Lower lobe of right lung (tissue), 2 donors: ENCODE results near the gene SEMA4F. TPM values are rescaled to one million over a fixed set of nuclear protein-coding genes. Genes with fewer than 3 reads are reported as not detected.
A peak's percentile ranks its signal among the peaks of the same experiment; 100 is the strongest.

ENCODE experiments used
- ATAC-seq, 2 donors: fragments of 200-7000 bp; cut with Tn5 transposase; one replicate each; pipeline ENCODE4 v1.9.1; 2020 to 2022; ENCODE audit warnings: mild to moderate bottlenecking in 2 of 2, moderate library complexity in 2 of 2
- DNase-seq: peaks from one replicate; pipeline ENCODE4 v3.0.0-alpha.2; 2020
- H3K27ac ChIP-seq: fragments of 200-600 bp; one replicate; pipeline ENCODE4 v1.8.0; 2022
- H3K27me3 ChIP-seq: fragments of 200-600 bp; one replicate; pipeline ENCODE4 v1.8.0; 2022; ENCODE audit warnings: low read depth
- H3K36me3 ChIP-seq: fragments of 200-600 bp; one replicate; pipeline ENCODE4 v1.8.0; 2022; ENCODE audit warnings: mild to moderate bottlenecking
- H3K4me1 ChIP-seq: fragments of 200-600 bp; one replicate; pipeline ENCODE4 v1.8.0; 2022
- H3K4me3 ChIP-seq: fragments of 200-600 bp; one replicate; pipeline ENCODE4 v1.8.0; 2022; ENCODE audit warnings: mild to moderate bottlenecking
- H3K9me3 ChIP-seq: fragments of 200-600 bp; one replicate; pipeline ENCODE4 v1.8.0; 2022
- CTCF ChIP-seq: fragments of 200-600 bp; IDR thresholded peaks from one replicate; pipeline ENCODE4 v1.8.0; 2022; ENCODE audit warnings: antibody characterized with exemption, mild to moderate bottlenecking
- intact Hi-C: fragments of 100-400 bp; cut with DNase I; formaldehyde crosslinking; loops from one replicate; pipeline ENCODE4 v1.11.0; 2022
- total RNA-seq: library from RNA; stranded (reverse); fragmentation: NEBNext Ultra II Directional; extraction: Animal tissue kit (Norgen Biotek cat#: 25700); gene quantifications from one replicate; pipeline ENCODE4 v1.2.1, GENCODE V29; 2021
- donor health status: DM: no; HTN: yes; CAD: no; lungs with severe emphysema.

The SEMA4F gene
- total RNA-seq, 1 donor from 2014 or later, result 12.0 TPM

GRCh38 chr2:74675090-74675489 lies 21.0 kb downstream of the SEMA4F start:
- DNase-seq (no peak), ATAC-seq (peak in 1 of 2 donors; percentile 15)
- intact Hi-C loops, result no loop called here
- no peaks in the 10 kb centered on the region for H3K27me3 ChIP-seq
- no peaks in the 10 kb centered on the region for H3K4me1 ChIP-seq
- H3K4me3 ChIP-seq, result no peak overlapping the region
- no peaks in the 10 kb centered on the region for H3K9me3 ChIP-seq
- TF ChIP-seq CTCF, result no peak
- H3K27ac ChIP-seq, result no peak overlapping the region
- peaks cover 28% of the 10 kb centered on the region for H3K36me3 ChIP-seq

GRCh38 chr2:74676331-74676730 lies 22.3 kb downstream of the SEMA4F start:
- DNase-seq (no peak), ATAC-seq (no peak)
- Histone ChIP-seq H3K27ac (no peak overlapping the region), H3K36me3 (peaks cover 38% of the 10 kb centered on the region), H3K9me3 (no peaks in the 10 kb centered on the region), H3K4me1 (no peaks in the 10 kb centered on the region), H3K27me3 (no peaks in the 10 kb centered on the region), H3K4me3 (no peak overlapping the region)
- no peak for TF ChIP-seq CTCF
- intact Hi-C loops, result no loop called here

GRCh38 chr2:74679615-74680014 lies 25.6 kb downstream of the SEMA4F start:
- no peak for DNase-seq
- no peak overlapping the region for H3K4me3 ChIP-seq
- no peak for ATAC-seq
- TF ChIP-seq CTCF, result no peak
- H3K36me3 ChIP-seq, result peaks cover 38% of the 10 kb centered on the region
- intact Hi-C loops, result no loop called here
- H3K4me1 ChIP-seq, result no peaks in the 10 kb centered on the region
- no peak overlapping the region for H3K27ac ChIP-seq
- no peaks in the 10 kb centered on the region for H3K9me3 ChIP-seq
- no peaks in the 10 kb centered on the region for H3K27me3 ChIP-seq

- Histone ChIP-seq H3K36me3 (peaks cover 19% of the 10 kb centered on the region), H3K27ac (no peak overlapping the region), H3K27me3 (no peaks in the 10 kb centered on the region), H3K4me1 (no peaks in the 10 kb centered on the region), H3K4me3 (no peak overlapping the region), H3K9me3 (no peaks in the 10 kb centered on the region)
- ATAC-seq (no peak), DNase-seq (no peak)
- intact Hi-C loops, result no loop called here
- no peak for TF ChIP-seq CTCF
These were observed 28.5 kb downstream of the SEMA4F start for GRCh38 chr2:74682501-74682900.

GRCh38 chr2:74685408-74685807 lies 31.4 kb downstream of the SEMA4F start:
- Histone ChIP-seq H3K4me3 (no peak overlapping the region), H3K36me3 (peaks cover 7% of the 10 kb centered on the region), H3K4me1 (no peaks in the 10 kb centered on the region), H3K27me3 (no peaks in the 10 kb centered on the region), H3K9me3 (no peaks in the 10 kb centered on the region), H3K27ac (no peak overlapping the region)
- no peak for ATAC-seq
- intact Hi-C loops, result no loop called here
- no peak for DNase-seq
- TF ChIP-seq CTCF, result no peak

- Histone ChIP-seq H3K4me3 (no peak overlapping the region), H3K27me3 (no peaks in the 10 kb centered on the region), H3K36me3 (no peaks in the 10 kb centered on the region), H3K9me3 (no peaks in the 10 kb centered on the region), H3K4me1 (no peaks in the 10 kb centered on the region), H3K27ac (no peak overlapping the region)
- DNase-seq (no peak), ATAC-seq (no peak)
- intact Hi-C loops, result no loop called here
- no peak for TF ChIP-seq CTCF
These were observed 34.8 kb downstream of the SEMA4F start for GRCh38 chr2:74688881-74689280.
